Trophoblast cell (in vitro differentiated cells and primary cell): ENCODE results near the gene IP6K1.

ENCODE experiments used
- DNase-seq, 2 donors: peaks; one replicate each; pipeline ENCODE4 v3.0.0-alpha.2; 2016
- H2AFZ ChIP-seq: 2 replicates; pipeline ENCODE4 v1.6.1; 2013; ENCODE audit warnings: low read length, moderate library complexity, mild to moderate bottlenecking; ENCODE audit not compliant: insufficient read depth, poor library complexity
- H2AK5ac ChIP-seq: 2 replicates; pipeline ENCODE4 v1.6.1; 2013; ENCODE audit warnings: mild to moderate bottlenecking, low read length
- H2BK120ac ChIP-seq: 2 replicates; pipeline ENCODE4 v1.6.1; 2013; ENCODE audit warnings: low read length, mild to moderate bottlenecking, moderate library complexity; ENCODE audit not compliant: insufficient read depth, poor library complexity
- H2BK12ac ChIP-seq: 2 replicates; pipeline ENCODE4 v1.6.1; 2013; ENCODE audit warnings: mild to moderate bottlenecking, low read length, moderate library complexity
- H2BK5ac ChIP-seq: 2 replicates; pipeline ENCODE4 v1.6.1; 2013; ENCODE audit warnings: low read length, low read depth, moderate library complexity, mild to moderate bottlenecking; ENCODE audit not compliant: poor library complexity
- H3K14ac ChIP-seq: 2 replicates; pipeline ENCODE4 v1.6.1; 2013; ENCODE audit warnings: mild to moderate bottlenecking, low read length
- H3K18ac ChIP-seq: 2 replicates; pipeline ENCODE4 v1.6.1; 2013; ENCODE audit warnings: mild to moderate bottlenecking, low read length
- H3K23ac ChIP-seq: 2 replicates; pipeline ENCODE4 v1.6.1; 2013; ENCODE audit warnings: low read length
- H3K27ac ChIP-seq: 2 replicates; pipeline ENCODE4 v1.5.1; 2013; ENCODE audit warnings: low read depth, mild to moderate bottlenecking, inconsistent platforms, low read length, moderate library complexity
- H3K27me3 ChIP-seq: 2 replicates; pipeline ENCODE4 v1.6.1; 2013; ENCODE audit warnings: inconsistent platforms, mild to moderate bottlenecking, low read length, moderate library complexity; ENCODE audit not compliant: insufficient read depth
- H3K36me3 ChIP-seq, 2 experiments: 1 replicate in 1 of 2; 2 replicates in 1 of 2; pipeline ENCODE4 v1.6.1; 2013; ENCODE audit warnings: low read length in 2 of 2, mild to moderate bottlenecking in 2 of 2, moderate library complexity in 1 of 2; ENCODE audit not compliant: insufficient read depth in 2 of 2, control insufficient read depth in 1 of 2
- H3K4ac ChIP-seq: 2 replicates; pipeline ENCODE4 v1.6.1; 2013; ENCODE audit warnings: low read depth, mild to moderate bottlenecking, low read length, moderate library complexity
- H3K4me1 ChIP-seq, 2 experiments: 1 replicate in 1 of 2; 2 replicates in 1 of 2; pipeline ENCODE4 v1.6.1; 2013; ENCODE audit warnings: low read length in 2 of 2, mild to moderate bottlenecking in 2 of 2, moderate library complexity in 1 of 2; ENCODE audit not compliant: insufficient read depth in 2 of 2, control insufficient read depth in 1 of 2
- H3K4me2 ChIP-seq: 2 replicates; pipeline ENCODE4 v1.6.1; 2013; ENCODE audit warnings: inconsistent platforms, mild to moderate bottlenecking, low read length, moderate library complexity
- H3K4me3 ChIP-seq: 2 replicates; pipeline ENCODE4 v1.5.1; 2013; ENCODE audit warnings: mild to moderate bottlenecking, low read depth, low read length, inconsistent platforms
- H3K79me1 ChIP-seq: one replicate; pipeline ENCODE4 v1.6.1; 2013; ENCODE audit warnings: low read length
- H3K79me2 ChIP-seq: 2 replicates; pipeline ENCODE4 v1.6.1; 2013; ENCODE audit warnings: low read length, mild to moderate bottlenecking; ENCODE audit not compliant: control insufficient read depth, insufficient read depth, poor library complexity
- H3K9ac ChIP-seq: 2 replicates; pipeline ENCODE4 v1.6.1; 2013; ENCODE audit warnings: mild to moderate bottlenecking, low read length
- H3K9me3 ChIP-seq: 2 replicates; pipeline ENCODE4 v1.6.1; 2013; ENCODE audit warnings: low read depth, mild to moderate bottlenecking, control low read depth, inconsistent platforms, low read length; ENCODE audit not compliant: insufficient read depth
- H4K12ac ChIP-seq: 2 replicates; pipeline ENCODE4 v1.6.1; 2013; ENCODE audit warnings: low read depth, mild to moderate bottlenecking, low read length, moderate library complexity
- H4K8ac ChIP-seq: 2 replicates; pipeline ENCODE4 v1.6.1; 2013; ENCODE audit warnings: low read depth, mild to moderate bottlenecking, low read length, moderate library complexity
- H4K91ac ChIP-seq: one replicate; pipeline ENCODE4 v1.6.1; 2013; ENCODE audit warnings: low read depth, mild to moderate bottlenecking, low read length, moderate library complexity
- WGBS: extraction: QIAGEN DNeasy Blood & Tissue Kit; methylation state at CpG from one replicate; pipeline ENCODE4 v1.1.7; 2013; ENCODE audit warnings: missing lambda C conversion rate; ENCODE audit not compliant: insufficient read length, insufficient coverage; ENCODE audit errors: extremely low coverage; 5-methylcytosine and 5-hydroxymethylcytosine counted together

The IP6K1 gene

GRCh38 chr3:49802719-49803464 is 16.6 kb upstream of the IP6K1 start, which contains the start of gene INKA1:
Gene INKA1 (plus strand): TSS chr3:49803261. CDS start chr3:49803393, 132 bp downstream.
- Histone ChIP-seq H3K4me2 (peak within 1 kb of the TSS; percentile 100), H3K79me2 (no peaks in the 10 kb centered on the region), H2BK120ac (peak within 1 kb of the TSS; percentile 43), H2BK12ac (peak within 1 kb of the TSS; percentile 26), H4K12ac (peak within 1 kb of the TSS; percentile 64), H2AK5ac (no peak within 1 kb of the TSS), H3K36me3 (no peaks in the 10 kb centered on the region), H3K27ac (no peak within 1 kb of the TSS), H3K14ac (peak within 1 kb of the TSS; percentile 55), H3K23ac (no peak within 1 kb of the TSS), H3K18ac (peak within 1 kb of the TSS; percentile 68), H2BK5ac (peak within 1 kb of the TSS; percentile 43), H4K8ac (peak within 1 kb of the TSS; percentile 67), H3K4me3 (peak within 1 kb of the TSS; percentile 85), H3K4ac (no peak within 1 kb of the TSS), H3K4me1 (peaks cover 33 to 38% of the 10 kb centered on the region in 2 experiments), H4K91ac (peak within 1 kb of the TSS; percentile 79), H2AFZ (peak within 1 kb of the TSS; percentile 89), H3K9me3 (no peaks in the 10 kb centered on the region), H3K27me3 (no peaks in the 10 kb centered on the region), H3K9ac (peak within 1 kb of the TSS; percentile 66), H3K79me1 (peaks cover 21% of the 10 kb centered on the region)
- no CpG with 5 or more reads among the region's 71 CpGs for WGBS
- DNase-seq, result peak; percentile 88 to 95

- Histone ChIP-seq H4K12ac (no peak overlapping the region), H3K4me1 (peaks cover 19 to 24% of the 10 kb centered on the region in 2 experiments), H3K27ac (no peak overlapping the region), H3K18ac (no peak overlapping the region), H3K9ac (no peak overlapping the region), H2BK12ac (no peak overlapping the region), H2BK5ac (no peak overlapping the region), H3K4me3 (no peak overlapping the region), H3K4ac (no peak overlapping the region), H3K9me3 (no peaks in the 10 kb centered on the region), H3K79me2 (no peaks in the 10 kb centered on the region), H3K14ac (no peak overlapping the region), H3K23ac (no peak overlapping the region), H3K79me1 (peaks cover 7% of the 10 kb centered on the region), H3K27me3 (no peaks in the 10 kb centered on the region), H3K4me2 (no peak overlapping the region), H2AK5ac (no peak overlapping the region), H4K8ac (no peak overlapping the region), H2BK120ac (no peak overlapping the region), H3K36me3 (no peaks in the 10 kb centered on the region), H2AFZ (no peak overlapping the region), H4K91ac (no peak overlapping the region)
- WGBS, result no CpG with 5 or more reads among the region's 2 CpGs
- no peak for DNase-seq
These were observed 14.8 kb upstream of the IP6K1 start for GRCh38 chr3:49801160-49801559.

- no CpG with 5 or more reads among the region's 4 CpGs for WGBS
- H3K4me3 ChIP-seq, result no peak within 1 kb of the TSS
- no peak within 1 kb of the TSS for H4K91ac ChIP-seq
- no peak within 1 kb of the TSS for H2AFZ ChIP-seq
- no peaks in the 10 kb centered on the region for H3K9me3 ChIP-seq
- H3K79me1 ChIP-seq, result peaks cover 2% of the 10 kb centered on the region
- H3K4me1 ChIP-seq, result peaks cover 8 to 12% of the 10 kb centered on the region in 2 experiments
- no peak within 1 kb of the TSS for H3K27ac ChIP-seq
- H2BK5ac ChIP-seq, result no peak within 1 kb of the TSS
- peak in 1 of 2 donors; percentile 44 for DNase-seq
- no peak within 1 kb of the TSS for H3K18ac ChIP-seq
- no peak within 1 kb of the TSS for H2BK12ac ChIP-seq
- H3K36me3 ChIP-seq, result no peaks in the 10 kb centered on the region
- no peak within 1 kb of the TSS for H2AK5ac ChIP-seq
- H4K8ac ChIP-seq, result no peak within 1 kb of the TSS
- no peak within 1 kb of the TSS for H3K4ac ChIP-seq
- no peak within 1 kb of the TSS for H3K4me2 ChIP-seq
- H2BK120ac ChIP-seq, result no peak within 1 kb of the TSS
- H3K9ac ChIP-seq, result no peak within 1 kb of the TSS
- H3K79me2 ChIP-seq, result no peaks in the 10 kb centered on the region
- H3K27me3 ChIP-seq, result no peaks in the 10 kb centered on the region
- H4K12ac ChIP-seq, result no peak within 1 kb of the TSS
- H3K23ac ChIP-seq, result no peak within 1 kb of the TSS
- H3K14ac ChIP-seq, result no peak within 1 kb of the TSS
These were observed 13.4 kb upstream of the IP6K1 start, which contains the start of gene CDHR4 for GRCh38 chr3:49799761-49800160. Gene CDHR4 (minus strand): TSS chr3:49799873. CDS start chr3:49799812, 61 bp downstream.

- Histone ChIP-seq H3K27me3 (no peaks in the 10 kb centered on the region), H3K23ac (no peak overlapping the region), H3K9me3 (no peaks in the 10 kb centered on the region), H2BK5ac (no peak overlapping the region), H4K12ac (no peak overlapping the region), H2BK12ac (no peak overlapping the region), H3K4me2 (no peak overlapping the region), H4K8ac (no peak overlapping the region), H3K4me3 (no peak overlapping the region), H3K4ac (no peak overlapping the region), H3K9ac (no peak overlapping the region), H3K4me1 (peaks cover 2 to 5% of the 10 kb centered on the region in 2 experiments), H3K18ac (no peak overlapping the region), H2AK5ac (no peak overlapping the region), H3K27ac (no peak overlapping the region), H3K36me3 (no peaks in the 10 kb centered on the region), H2BK120ac (no peak overlapping the region), H3K79me1 (peaks cover 2% of the 10 kb centered on the region), H2AFZ (no peak overlapping the region), H3K79me2 (no peaks in the 10 kb centered on the region), H4K91ac (no peak overlapping the region), H3K14ac (no peak overlapping the region)
- no CpG with 5 or more reads among the region's 1 CpG for WGBS
- DNase-seq, result no peak
These were observed 12.8 kb upstream of the IP6K1 start for GRCh38 chr3:49799105-49799504.
